ENCODE data around the gene GLIS1. TPM values are rescaled to one million over a fixed set of nuclear protein-coding genes. Genes with fewer than 3 reads are reported as not detected.

Gene GLIS1
- total and polyA plus RNA-seq, 2 experiments from 2014 or later, result 0.22 to 0.61 TPM

DNA sequence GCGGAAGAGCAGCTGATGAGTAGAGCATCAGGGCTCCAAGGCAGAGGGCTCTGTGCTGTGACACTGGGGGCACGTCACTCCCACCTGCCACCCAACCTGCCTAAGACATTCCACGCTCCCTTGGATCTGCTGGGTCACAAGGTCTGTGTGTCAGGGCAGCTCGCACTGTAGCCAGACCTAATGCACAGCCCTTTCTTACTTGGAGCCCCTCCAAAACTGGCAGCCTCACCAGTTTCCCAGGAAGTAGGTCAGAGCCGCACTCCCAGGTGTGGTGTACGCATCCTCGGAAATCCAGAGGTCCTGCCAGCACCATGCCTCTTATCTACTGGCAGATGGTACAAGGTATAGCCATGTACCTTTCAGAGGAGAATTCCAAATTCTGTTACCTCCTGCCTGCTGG lies 257.5 kb downstream of the GLIS1 start:
- Histone ChIP-seq H2AFZ (no peak overlapping the region), H3K79me2 (ENCODE audit: insufficient read depth) (no peaks in the 10 kb centered on the region), H3K4me2 (ENCODE audit: unreplicated experiment) (no peak overlapping the region), H4K20me1 (ENCODE audit: insufficient read depth) (no peaks in the 10 kb centered on the region), H3K9me3 (ENCODE audit: low read depth) (no peaks in the 10 kb centered on the region), H3K9me2 (ENCODE audit: insufficient read depth) (no peaks in the 10 kb centered on the region), H3F3A (ENCODE audit: insufficient read depth) (no peaks in the 10 kb centered on the region), H3K27me3 (replicated peaks; ENCODE audit: insufficient read depth) (peaks cover 11% of the 10 kb centered on the region; the same call in 1 of the 2 replicates), H3K4me1 (ENCODE audit: insufficient read depth) (no peaks in the 10 kb centered on the region), H3K36me3 (ENCODE audit: low read depth) (no peaks in the 10 kb centered on the region), H3K9ac (no peak overlapping the region), H3K4me3 (no peak overlapping the region), H3K27ac (no peak overlapping the region)
- DNase-seq, result no peak
- TF ChIP-seq EZH2 (IDR thresholded peaks at IDR 0.05; ENCODE audit: insufficient read depth, poor library complexity, severe bottlenecking), result no peak
- in situ Hi-C loops (cut with MboI), result loop anchor here (10.0 kb wide), 1 partner anchor 273 kb away; no protein-coding TSS in a partner anchor
- 75 to 84% methylated on average over 7 of the region's 7 CpGs for WGBS, 2 experiments (ENCODE audit: low coverage in 1 of 2, low lambda C conversion rate in 2 of 2, missing lambda C conversion rate in 2 of 2)

DNA sequence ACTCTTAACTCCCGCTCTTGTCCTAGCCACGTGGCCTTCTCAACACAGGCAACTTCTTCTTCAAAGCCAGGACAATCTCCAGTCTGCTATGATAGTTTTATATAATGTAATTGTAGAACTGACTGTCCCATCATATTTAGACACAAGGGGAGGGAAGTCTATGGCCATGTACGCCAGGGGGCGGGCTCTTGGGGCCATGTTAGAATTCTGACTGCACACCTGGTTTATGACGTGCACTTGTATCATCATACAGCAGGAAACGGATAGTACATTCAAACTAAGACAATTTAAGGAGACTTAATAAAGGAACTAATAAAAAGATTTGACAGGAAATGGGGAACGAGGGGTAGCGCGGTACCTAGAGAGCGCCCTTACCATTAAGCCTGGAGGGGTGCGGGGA lies 258.3 kb downstream of the GLIS1 start:
- no peak for TF ChIP-seq EZH2 (IDR thresholded peaks at IDR 0.05; ENCODE audit: insufficient read depth, poor library complexity, severe bottlenecking)
- no peak for TF ChIP-seq EZH2phosphoT487 (IDR thresholded peaks at IDR 0.05; ENCODE audit: insufficient read depth, low read depth)
- 82 to 87% methylated on average over 11 of the region's 11 CpGs for WGBS, 2 experiments (ENCODE audit: low coverage in 1 of 2, low lambda C conversion rate in 2 of 2, missing lambda C conversion rate in 2 of 2)
- no peaks in the 10 kb centered on the region for H3K9me3 ChIP-seq (ENCODE audit: low read depth)
- H3K27ac ChIP-seq, result no peak overlapping the region
- in situ Hi-C loops (cut with MboI), result loop anchor here (10.0 kb wide), 1 partner anchor 274 kb away; no protein-coding TSS in a partner anchor
- no peak overlapping the region for H3K9ac ChIP-seq
- H3K9me2 ChIP-seq (ENCODE audit: insufficient read depth), result no peaks in the 10 kb centered on the region
- H3K4me1 ChIP-seq (ENCODE audit: insufficient read depth), result no peaks in the 10 kb centered on the region
- no peak overlapping the region for H2AFZ ChIP-seq
- H3K4me3 ChIP-seq, result no peak overlapping the region
- no peak overlapping the region for H3K4me2 ChIP-seq (ENCODE audit: unreplicated experiment)
- no peaks in the 10 kb centered on the region for H3K79me2 ChIP-seq (ENCODE audit: insufficient read depth)
- H3K36me3 ChIP-seq (ENCODE audit: low read depth), result no peaks in the 10 kb centered on the region
- peaks cover 19% of the 10 kb centered on the region for H3K27me3 ChIP-seq (replicated peaks; ENCODE audit: insufficient read depth)
- no peak for DNase-seq
- no peaks in the 10 kb centered on the region for H4K20me1 ChIP-seq (ENCODE audit: insufficient read depth)
- no peaks in the 10 kb centered on the region for H3F3A ChIP-seq (ENCODE audit: insufficient read depth)

DNA sequence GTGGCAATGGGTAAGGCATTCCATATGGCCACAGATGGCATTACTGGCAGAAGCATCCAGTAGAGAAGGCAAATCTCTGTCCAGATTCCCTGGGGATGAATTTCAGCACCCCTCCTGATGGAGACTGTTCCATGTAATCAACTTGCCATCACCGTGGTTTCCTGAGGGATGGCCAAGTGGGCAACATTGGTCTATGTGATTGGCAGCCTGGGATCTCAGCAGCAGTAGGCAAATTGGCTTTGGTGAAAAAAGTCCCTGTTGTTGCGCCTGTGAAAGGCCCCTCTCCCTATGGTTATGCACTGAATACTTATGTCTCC lies 260.5 kb downstream of the GLIS1 start:
- Histone ChIP-seq H3F3A (ENCODE audit: insufficient read depth) (no peaks in the 10 kb centered on the region), H4K20me1 (ENCODE audit: insufficient read depth) (no peaks in the 10 kb centered on the region), H3K79me2 (ENCODE audit: insufficient read depth) (no peaks in the 10 kb centered on the region), H3K36me3 (ENCODE audit: low read depth) (no peaks in the 10 kb centered on the region), H3K4me3 (no peak overlapping the region), H3K27ac (no peak overlapping the region), H3K9me3 (ENCODE audit: low read depth) (no peaks in the 10 kb centered on the region), H3K9ac (no peak overlapping the region), H2AFZ (no peak overlapping the region), H3K4me1 (ENCODE audit: insufficient read depth) (no peaks in the 10 kb centered on the region), H3K27me3 (replicated peaks; ENCODE audit: insufficient read depth) (peaks cover 23% of the 10 kb centered on the region), H3K4me2 (ENCODE audit: unreplicated experiment) (no peak overlapping the region), H3K9me2 (ENCODE audit: insufficient read depth) (no peaks in the 10 kb centered on the region)
- no peak for DNase-seq
- WGBS, 2 experiments (ENCODE audit: low coverage in 1 of 2, low lambda C conversion rate in 2 of 2, missing lambda C conversion rate in 2 of 2), result 79 to 88% methylated on average over 2 of the region's 2 CpGs
- in situ Hi-C loops (cut with MboI), result no loop called here
- TF ChIP-seq EZH2 (IDR thresholded peaks at IDR 0.05; ENCODE audit: insufficient read depth, poor library complexity, severe bottlenecking) (no peak), EZH2phosphoT487 (IDR thresholded peaks at IDR 0.05; ENCODE audit: insufficient read depth, low read depth) (no peak)

DNA sequence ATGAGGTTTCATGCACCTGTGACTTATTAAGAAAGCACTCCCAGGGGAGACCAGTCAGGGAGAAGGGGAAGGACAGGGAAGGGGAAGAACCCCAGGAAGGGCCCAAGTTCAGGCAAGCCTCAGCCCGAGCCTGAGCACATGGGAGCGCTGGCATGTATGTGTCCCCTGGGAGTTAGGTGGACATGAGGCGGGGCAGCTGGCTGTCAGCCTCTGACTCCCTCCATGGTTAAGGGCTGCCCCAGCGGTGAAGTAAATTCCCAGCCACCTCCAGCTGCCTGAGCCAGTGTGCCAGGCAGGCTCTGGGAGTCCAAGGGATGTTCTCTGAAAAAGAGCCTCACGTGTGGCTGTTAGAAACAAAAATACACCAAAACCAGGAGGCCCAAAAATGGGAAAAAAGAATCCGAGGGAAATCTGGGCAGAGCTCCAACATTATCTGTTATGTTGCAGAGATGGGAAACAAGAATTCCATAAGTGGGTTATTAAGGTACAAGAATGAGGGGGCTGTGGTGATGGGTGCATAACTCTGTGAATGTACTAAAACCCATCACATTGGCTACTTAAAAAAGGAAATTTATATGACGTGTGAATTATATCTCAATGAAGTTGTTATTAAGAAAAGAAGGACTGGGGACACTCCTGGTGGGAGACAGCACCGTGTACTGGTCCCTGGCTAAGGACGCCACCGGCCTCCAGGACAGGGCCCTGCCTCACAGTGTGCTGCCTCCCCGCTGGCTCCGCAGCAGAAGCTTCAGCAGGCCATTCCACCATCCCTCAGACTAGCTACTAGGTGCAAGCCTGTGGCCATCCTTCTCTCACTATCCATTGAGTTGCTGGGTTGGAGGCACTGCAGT lies 261.1 kb downstream of the GLIS1 start:
- Histone ChIP-seq H2AFZ (no peak overlapping the region), H3K36me3 (ENCODE audit: low read depth) (no peaks in the 10 kb centered on the region), H3K4me2 (ENCODE audit: unreplicated experiment) (no peak overlapping the region), H3K9me3 (ENCODE audit: low read depth) (no peaks in the 10 kb centered on the region), H3K79me2 (ENCODE audit: insufficient read depth) (no peaks in the 10 kb centered on the region), H3K4me3 (no peak overlapping the region), H3K9ac (no peak overlapping the region), H3K9me2 (ENCODE audit: insufficient read depth) (no peaks in the 10 kb centered on the region), H3K4me1 (ENCODE audit: insufficient read depth) (no peaks in the 10 kb centered on the region), H3K27me3 (replicated peaks; ENCODE audit: insufficient read depth) (peaks cover 23% of the 10 kb centered on the region), H3K27ac (no peak overlapping the region), H4K20me1 (ENCODE audit: insufficient read depth) (no peaks in the 10 kb centered on the region), H3F3A (ENCODE audit: insufficient read depth) (no peaks in the 10 kb centered on the region)
- no peak for TF ChIP-seq EZH2 (IDR thresholded peaks at IDR 0.05; ENCODE audit: insufficient read depth, poor library complexity, severe bottlenecking)
- TF ChIP-seq EZH2phosphoT487 (IDR thresholded peaks at IDR 0.05; ENCODE audit: insufficient read depth, low read depth), result no peak
- WGBS, 2 experiments (ENCODE audit: low coverage in 1 of 2, low lambda C conversion rate in 2 of 2, missing lambda C conversion rate in 2 of 2), result 75 to 81% methylated on average over 12 of the region's 12 CpGs
- DNase-seq, result no peak
- in situ Hi-C loops (cut with MboI), result no loop called here

Data from GM23248 (cell line).